Right lobe of liver (tissue), 4 donors: ENCODE measurements around the gene GABPB2.

Source experiments
- CTCF ChIP-seq, 4 donors: fragments of 200-600 bp in 3 of 4; fragments of 450-650 bp in 1 of 4; IDR thresholded peaks; one replicate each; pipeline versions ENCODE4 v1.5.1 to v1.8.0; 2016 to 2022; ENCODE audit warnings: antibody characterized with exemption in 4 of 4, mild to moderate bottlenecking in 2 of 4
- POLR2A ChIP-seq: fragments of 450-650 bp; IDR thresholded peaks from one replicate; pipeline ENCODE4 v1.6.1; 2017; ENCODE audit warnings: antibody characterized with exemption, mild to moderate bottlenecking
- donor health status: DM: no; HTN: no; CAD: no.
- donor health status: DM: no; HTN: no; CAD: no.
- donor health status: DM: no; HTN: yes; CAD: no.

GRCh38 chr1:151062741-151063371 is 7.7 kb upstream of the GABPB2 start:
- no peak for TF ChIP-seq CTCF (IDR thresholded peaks at IDR 0.05)
- TF ChIP-seq POLR2A: no peak
